ENCODE results near the gene LHX5. TPM values are rescaled to one million over a fixed set of nuclear protein-coding genes. Genes with fewer than 3 reads are reported as not detected.

LHX5 gene
- total RNA-seq, 1 experiment from 2014 or later: 1.9 TPM

DNA sequence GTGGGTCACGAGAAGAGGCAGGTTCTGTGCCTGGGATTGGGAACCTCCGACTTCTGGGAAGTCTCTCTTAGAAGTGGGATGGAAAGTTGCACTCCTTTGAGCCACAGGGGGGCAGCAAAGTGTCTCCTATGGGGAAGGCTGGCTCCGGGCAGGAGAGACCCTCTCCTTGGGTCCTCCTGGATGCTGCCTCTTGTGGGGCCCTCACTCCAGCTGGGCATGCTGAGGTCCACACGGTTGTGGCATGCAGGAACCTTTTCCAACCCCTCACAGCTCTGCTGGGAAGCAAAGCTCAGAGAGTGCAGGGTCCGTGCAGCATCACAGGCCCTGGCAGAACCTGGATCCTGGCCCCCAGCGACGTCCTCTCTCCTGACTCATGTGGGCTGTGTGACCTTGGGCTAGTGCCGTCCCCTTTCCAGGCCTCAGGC lies 32.1 kb downstream of the LHX5 start:
- Histone ChIP-seq H3K4ac (ENCODE audit: low read depth, low read length) (no peak overlapping the region), H3K9me3 (ENCODE audit: control insufficient read depth, low read depth, low read length) (no peaks in the 10 kb centered on the region), H3K27ac (ENCODE audit: insufficient read length, low read depth, low read length) (no peak overlapping the region), H3K23ac (ENCODE audit: insufficient read length, low read depth, low read length) (no peak overlapping the region), H3K27me3 (ENCODE audit: insufficient read depth, low read length) (no peaks in the 10 kb centered on the region), H3K79me1 (ENCODE audit: insufficient read depth, low read depth, low read length, poor library complexity, severe bottlenecking) (no peaks in the 10 kb centered on the region), H2AFZ (ENCODE audit: low read length) (no peak overlapping the region), H4K20me1 (ENCODE audit: control insufficient read depth, insufficient read depth, insufficient read length) (no peaks in the 10 kb centered on the region), H2BK15ac (ENCODE audit: low read depth, low read length) (no peak overlapping the region), H3T11ph (ENCODE audit: low read length) (no peak overlapping the region), H2BK5ac (ENCODE audit: insufficient read length, low read length) (no peak overlapping the region), H3K4me2 (ENCODE audit: insufficient read depth, insufficient read length, low read length) (no peak overlapping the region), H3K79me2 (ENCODE audit: insufficient read depth, low read length) (no peaks in the 10 kb centered on the region), H2BK20ac (ENCODE audit: low read depth, low read length, poor library complexity, severe bottlenecking) (no peak overlapping the region), H2BK120ac (ENCODE audit: low read depth, low read length, poor library complexity, severe bottlenecking) (no peak overlapping the region), H3K18ac (ENCODE audit: insufficient read length, low read depth, low read length) (no peak overlapping the region), H4K8ac (replicated peaks; ENCODE audit: insufficient read length, low read depth, low read length) (no peak overlapping the region), H3K23me2 (ENCODE audit: insufficient read length, low read depth, low read length, poor library complexity, severe bottlenecking) (no peaks in the 10 kb centered on the region), H4K5ac (ENCODE audit: insufficient read length, low read depth, low read length) (no peak overlapping the region), H3K56ac (ENCODE audit: insufficient read length, low read depth, low read length) (no peak overlapping the region), H3K14ac (ENCODE audit: insufficient read depth, low read length) (no peak overlapping the region), H3K9ac (ENCODE audit: extremely low read depth, insufficient read length, low read length) (no peak overlapping the region), H3K4me1 (ENCODE audit: insufficient read depth, low read length) (no peaks in the 10 kb centered on the region), H2AK5ac (ENCODE audit: insufficient read length, low read length) (no peak overlapping the region), H4K91ac (ENCODE audit: insufficient read length, low read depth, low read length) (no peak overlapping the region), H2BK12ac (ENCODE audit: insufficient read length, low read depth, low read length) (no peak overlapping the region)
- no CpG with 5 or more reads among the region's 8 CpGs for WGBS (ENCODE audit: extremely low coverage, insufficient read length, low lambda C conversion rate)
- H3K4me3 Mint-ChIP-seq: no peak overlapping the region
- H3K9me3 Mint-ChIP-seq: no peaks in the 10 kb centered on the region
- H3K36me3 Mint-ChIP-seq (ENCODE audit: insufficient read depth in 1 of 3, low read depth in 3 of 3): no peaks in the 10 kb centered on the region
- TF ChIP-seq, protein P1, sequence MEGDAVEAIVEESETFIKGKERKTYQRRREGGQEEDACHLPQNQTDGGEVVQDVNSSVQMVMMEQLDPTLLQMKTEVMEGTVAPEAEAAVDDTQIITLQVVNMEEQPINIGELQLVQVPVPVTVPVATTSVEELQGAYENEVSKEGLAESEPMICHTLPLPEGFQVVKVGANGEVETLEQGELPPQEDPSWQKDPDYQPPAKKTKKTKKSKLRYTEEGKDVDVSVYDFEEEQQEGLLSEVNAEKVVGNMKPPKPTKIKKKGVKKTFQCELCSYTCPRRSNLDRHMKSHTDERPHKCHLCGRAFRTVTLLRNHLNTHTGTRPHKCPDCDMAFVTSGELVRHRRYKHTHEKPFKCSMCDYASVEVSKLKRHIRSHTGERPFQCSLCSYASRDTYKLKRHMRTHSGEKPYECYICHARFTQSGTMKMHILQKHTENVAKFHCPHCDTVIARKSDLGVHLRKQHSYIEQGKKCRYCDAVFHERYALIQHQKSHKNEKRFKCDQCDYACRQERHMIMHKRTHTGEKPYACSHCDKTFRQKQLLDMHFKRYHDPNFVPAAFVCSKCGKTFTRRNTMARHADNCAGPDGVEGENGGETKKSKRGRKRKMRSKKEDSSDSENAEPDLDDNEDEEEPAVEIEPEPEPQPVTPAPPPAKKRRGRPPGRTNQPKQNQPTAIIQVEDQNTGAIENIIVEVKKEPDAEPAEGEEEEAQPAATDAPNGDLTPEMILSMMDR (conservative IDR thresholded peaks at IDR 0.05): peak; percentile 88
- peak; percentile 90 for DNase-seq
- H3K27me3 Mint-ChIP-seq (ENCODE audit: low read depth): peaks cover 14% of the 10 kb centered on the region
- H3K27ac Mint-ChIP-seq: no peak overlapping the region
- peaks cover 3 to 6% of the 10 kb centered on the region in 2 experiments; a peak in 2 of 4 replicates for H3K4me1 Mint-ChIP-seq
